GM12801 (cell line): ENCODE results near the gene C3orf52.

ENCODE experiments used
- TF ChIP-seq, protein P1 (sequence below): IDR thresholded peaks from one replicate; pipeline ENCODE4 v1.5.1; 2011; ENCODE audit warnings: control low read depth; ENCODE audit not compliant: insufficient read length; ENCODE audit errors: extremely low read depth

The C3orf52 gene, protein sequence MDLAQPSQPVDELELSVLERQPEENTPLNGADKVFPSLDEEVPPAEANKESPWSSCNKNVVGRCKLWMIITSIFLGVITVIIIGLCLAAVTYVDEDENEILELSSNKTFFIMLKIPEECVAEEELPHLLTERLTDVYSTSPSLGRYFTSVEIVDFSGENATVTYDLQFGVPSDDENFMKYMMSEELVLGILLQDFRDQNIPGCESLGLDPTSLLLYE

GRCh38 chr3:112086076-112086854, at the start of gene C3orf52:
C3orf52 (plus strand) TSS chr3:112086389; CDS start chr3:112086408, 19 bp downstream.
- TF ChIP-seq, protein P1, sequence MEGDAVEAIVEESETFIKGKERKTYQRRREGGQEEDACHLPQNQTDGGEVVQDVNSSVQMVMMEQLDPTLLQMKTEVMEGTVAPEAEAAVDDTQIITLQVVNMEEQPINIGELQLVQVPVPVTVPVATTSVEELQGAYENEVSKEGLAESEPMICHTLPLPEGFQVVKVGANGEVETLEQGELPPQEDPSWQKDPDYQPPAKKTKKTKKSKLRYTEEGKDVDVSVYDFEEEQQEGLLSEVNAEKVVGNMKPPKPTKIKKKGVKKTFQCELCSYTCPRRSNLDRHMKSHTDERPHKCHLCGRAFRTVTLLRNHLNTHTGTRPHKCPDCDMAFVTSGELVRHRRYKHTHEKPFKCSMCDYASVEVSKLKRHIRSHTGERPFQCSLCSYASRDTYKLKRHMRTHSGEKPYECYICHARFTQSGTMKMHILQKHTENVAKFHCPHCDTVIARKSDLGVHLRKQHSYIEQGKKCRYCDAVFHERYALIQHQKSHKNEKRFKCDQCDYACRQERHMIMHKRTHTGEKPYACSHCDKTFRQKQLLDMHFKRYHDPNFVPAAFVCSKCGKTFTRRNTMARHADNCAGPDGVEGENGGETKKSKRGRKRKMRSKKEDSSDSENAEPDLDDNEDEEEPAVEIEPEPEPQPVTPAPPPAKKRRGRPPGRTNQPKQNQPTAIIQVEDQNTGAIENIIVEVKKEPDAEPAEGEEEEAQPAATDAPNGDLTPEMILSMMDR = no peak

DNA sequence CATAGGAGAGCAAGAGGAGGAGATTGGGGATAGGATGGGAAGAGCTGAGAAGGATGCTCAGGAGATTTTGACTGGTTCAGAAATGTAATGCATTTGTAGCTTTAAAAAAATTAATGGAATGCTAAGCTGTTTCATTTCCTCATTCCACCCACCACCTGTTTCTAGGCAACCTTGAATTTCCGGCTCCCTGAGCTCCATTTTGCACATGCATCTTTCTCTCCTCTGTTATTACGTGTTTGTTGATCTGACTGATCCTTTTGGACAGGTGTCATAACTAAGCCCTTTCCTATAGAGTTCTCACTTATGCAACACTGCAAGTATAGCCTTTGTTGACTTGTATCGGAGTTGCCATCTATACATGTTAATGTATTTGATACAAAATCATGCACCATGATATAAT, 47.3 kb upstream of the C3orf52 start:
- TF ChIP-seq, protein P1 = no peak

DNA sequence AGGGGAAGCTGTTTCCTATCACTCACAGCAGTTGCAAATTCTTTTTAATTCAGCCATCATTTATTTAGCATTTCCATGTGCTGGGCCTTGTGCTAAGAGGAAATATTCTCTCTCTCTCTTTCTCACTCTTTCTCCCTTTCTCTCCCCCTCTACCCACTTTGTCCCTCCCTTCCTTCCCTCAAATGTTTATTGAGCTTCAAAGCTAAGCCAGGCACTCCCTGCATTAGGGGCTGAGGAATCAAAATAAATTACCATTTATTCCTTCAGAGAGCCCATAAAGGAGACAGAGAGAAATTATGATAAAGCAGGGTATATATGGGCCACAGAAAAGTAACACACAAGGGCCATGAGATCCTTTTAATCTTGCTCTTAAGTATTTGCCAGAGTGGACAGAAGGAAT, 44.9 kb upstream of the C3orf52 start:
- TF ChIP-seq, protein P1 = no peak

DNA sequence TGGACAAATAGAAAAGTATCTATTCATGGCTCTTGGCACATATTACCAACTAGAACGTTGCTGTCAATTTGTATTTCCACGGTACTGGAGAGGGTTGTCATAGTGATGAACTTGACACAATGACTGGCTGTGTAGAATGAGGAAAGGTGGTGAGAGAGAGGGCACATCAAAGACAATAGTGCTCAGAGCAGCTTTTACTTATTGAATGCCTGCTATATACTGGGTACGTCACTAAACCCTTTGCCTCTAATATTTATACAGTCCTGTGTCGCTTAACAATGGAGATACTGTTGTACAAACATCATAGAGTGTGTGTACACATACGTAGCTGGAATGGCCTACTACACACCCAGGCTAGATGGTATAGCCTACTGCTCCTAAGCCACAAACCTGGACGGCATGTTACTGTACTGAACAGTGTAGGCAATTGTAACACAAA, 43.3 kb upstream of the C3orf52 start:
- TF ChIP-seq, protein P1 = no peak

DNA sequence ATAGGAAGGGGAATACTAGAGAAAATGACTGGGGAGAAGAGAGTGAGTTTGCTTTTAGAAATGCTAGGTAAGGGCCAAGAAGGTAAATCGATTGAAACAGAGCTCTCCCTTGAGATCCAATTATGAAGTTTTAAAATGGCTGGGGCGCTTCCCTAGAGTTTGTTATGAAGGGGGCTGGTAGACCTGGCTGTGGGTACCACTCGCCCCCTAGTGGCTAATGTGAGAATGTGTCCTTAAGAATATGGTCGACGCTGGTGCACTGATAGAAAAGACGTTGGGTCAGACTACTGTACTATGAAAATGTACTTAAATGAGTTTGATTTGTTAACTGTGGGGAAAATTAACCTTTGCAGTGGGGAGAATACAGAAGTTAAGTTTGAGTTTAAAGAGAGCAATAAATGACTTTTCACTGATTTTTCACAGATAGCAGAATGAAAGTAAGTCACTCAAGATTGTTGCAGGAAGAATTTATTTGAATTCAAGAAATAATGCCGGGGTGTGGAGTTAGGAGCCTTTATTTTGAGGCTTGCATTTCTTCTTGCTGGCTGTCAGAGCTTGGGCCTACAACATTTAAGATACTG, 42.5 kb upstream of the C3orf52 start:
- TF ChIP-seq, protein P1 = no peak

GRCh38 chr3:112046599-112046998, 39.6 kb upstream of the C3orf52 start:
- TF ChIP-seq, protein P1 = no peak

GRCh38 chr3:112047264-112047663, 38.9 kb upstream of the C3orf52 start:
- TF ChIP-seq, protein P1 = no peak
